ENCODE results near the gene PIGW. TPM values are rescaled to one million over a fixed set of nuclear protein-coding genes. Genes with fewer than 3 reads are reported as not detected.

Gene PIGW
- total and polyA plus RNA-seq, 10 of the 15 experiments (the other 5 are each of a cell fraction or from before 2014, with no cell fraction given) = 6.0 to 31.5 (median 13.8) TPM

DNA sequence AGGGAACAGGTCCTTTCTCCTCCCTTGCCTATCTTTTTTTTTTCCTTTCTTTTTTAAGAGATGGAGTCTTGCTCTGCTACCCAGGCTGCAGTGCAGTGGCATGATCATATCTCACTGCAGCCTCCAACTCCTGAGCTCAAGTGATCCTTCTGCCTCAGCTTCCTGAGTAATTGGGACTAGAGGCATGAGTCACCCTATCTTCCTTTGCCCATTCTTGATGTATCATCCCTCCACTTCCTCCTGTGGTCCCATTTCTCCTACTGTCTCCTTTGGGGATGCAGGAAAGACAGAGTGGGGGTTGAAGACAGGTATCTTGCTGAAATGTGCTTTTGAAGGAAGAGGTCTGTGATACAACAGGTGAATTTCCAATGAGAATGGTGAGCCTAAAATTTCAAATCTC is 5.7 kb upstream of the PIGW start (continued):
- TF ChIP-seq IKZF2 (IDR thresholded peaks at IDR 0.05) = no peak
- TF ChIP-seq RELA (IDR thresholded peaks at IDR 0.05; ENCODE audit: borderline replicate concordance, partially characterized antibody) = no peak
- no peak for TF ChIP-seq STAT3 (IDR thresholded peaks at IDR 0.05; ENCODE audit: low read depth, low read length)

DNA sequence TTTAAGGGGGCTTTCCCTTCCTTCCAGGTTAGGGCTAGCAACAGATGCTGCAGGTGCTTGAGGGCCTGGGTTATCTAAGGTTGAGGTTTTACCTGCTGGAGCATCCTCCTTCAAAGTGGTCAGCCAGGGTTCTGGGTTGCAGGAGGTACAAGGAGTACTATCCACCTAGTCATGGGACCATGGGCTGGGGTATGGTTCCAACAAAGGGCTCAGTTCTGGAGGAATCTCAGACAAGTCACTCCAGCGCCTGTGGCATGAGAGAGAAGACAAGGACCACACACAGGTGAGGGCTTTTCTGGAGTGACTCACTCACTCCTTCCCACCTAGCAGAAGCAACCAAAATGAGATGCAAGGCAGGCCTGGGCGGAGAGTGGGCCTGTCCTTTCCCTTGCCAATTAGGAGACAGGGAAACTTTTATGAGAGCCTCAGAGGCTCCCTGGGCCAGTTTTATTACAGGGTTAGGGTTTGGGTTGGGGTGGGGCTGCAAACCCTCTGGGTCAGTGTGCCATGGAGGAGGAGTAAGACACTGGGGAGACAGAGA is 2.3 kb upstream of the PIGW start:
- H3K4me2 ChIP-seq (ENCODE audit: control insufficient read depth, insufficient read depth) = peak overlapping the region; percentile 100; the same call in 1 of the 2 replicates
- POLR2A ChIA-PET = no interaction called here

More for the DNA sequence above, 2.3 kb upstream of the PIGW start:
- ChIA-PET RAD21 (ENCODE audit: unreplicated experiment) (no interaction called here), SMC1A (ENCODE audit: uncharacterized antibody, unreplicated experiment) (no interaction called here), CTCF (interaction anchor here (1.1 kb wide), 1 partner anchor 12 kb away, joined by 3 read pairs; no protein-coding TSS in a partner anchor)
- intact Hi-C loops (cut with micrococcal nuclease; ENCODE audit: unreplicated experiment) = no loop called here
- no peak for FAIRE-seq
- Histone ChIP-seq H3K27ac (ENCODE audit: control insufficient read depth, insufficient read depth) (no peak overlapping the region), H3K4me1 (ENCODE audit: control insufficient read depth, insufficient read depth, low read length) (peaks cover 9% of the 10 kb centered on the region), H3K9me3 (replicated peaks; ENCODE audit: control insufficient read depth, insufficient read depth, low read length) (no peaks in the 10 kb centered on the region), H2AFZ (ENCODE audit: control insufficient read depth, low read depth, low read length) (no peak overlapping the region), H4K20me1 (ENCODE audit: control insufficient read depth, insufficient read depth) (no peaks in the 10 kb centered on the region), H3K79me2 (ENCODE audit: control insufficient read depth, insufficient read depth, low read length) (peaks cover 29% of the 10 kb centered on the region), H3K4me3 (no peak overlapping the region), H3K27me3 (replicated peaks in 1 of 2; ENCODE audit: control insufficient read depth in 2 of 2, insufficient read depth in 2 of 2, low read length in 1 of 2) (no peaks in the 10 kb centered on the region), H3K36me3 (ENCODE audit: control insufficient read depth in 2 of 2, insufficient read depth in 2 of 2, low read length in 1 of 2) (peaks cover 8 to 22% of the 10 kb centered on the region in 2 experiments), H3K9ac (ENCODE audit: control insufficient read depth, insufficient read depth, low read length) (no peak overlapping the region)
- TF ChIP-seq LARP7 (IDR thresholded peaks at IDR 0.05) (no peak), NFYB (IDR thresholded peaks at IDR 0.05; ENCODE audit: insufficient read depth, low read depth, low read length) (no peak), MEF2B (IDR thresholded peaks at IDR 0.05; ENCODE audit: partially characterized antibody, poor library complexity, severe bottlenecking) (no peak), PML (IDR thresholded peaks at IDR 0.05; ENCODE audit: low read length) (no peak), ZNF622 (IDR thresholded peaks at IDR 0.05) (no peak), KAT2A (conservative IDR thresholded peaks at IDR 0.05; ENCODE audit: control insufficient read depth, low read depth, low read length) (no peak)
- TF ChIP-seq, protein P1, sequence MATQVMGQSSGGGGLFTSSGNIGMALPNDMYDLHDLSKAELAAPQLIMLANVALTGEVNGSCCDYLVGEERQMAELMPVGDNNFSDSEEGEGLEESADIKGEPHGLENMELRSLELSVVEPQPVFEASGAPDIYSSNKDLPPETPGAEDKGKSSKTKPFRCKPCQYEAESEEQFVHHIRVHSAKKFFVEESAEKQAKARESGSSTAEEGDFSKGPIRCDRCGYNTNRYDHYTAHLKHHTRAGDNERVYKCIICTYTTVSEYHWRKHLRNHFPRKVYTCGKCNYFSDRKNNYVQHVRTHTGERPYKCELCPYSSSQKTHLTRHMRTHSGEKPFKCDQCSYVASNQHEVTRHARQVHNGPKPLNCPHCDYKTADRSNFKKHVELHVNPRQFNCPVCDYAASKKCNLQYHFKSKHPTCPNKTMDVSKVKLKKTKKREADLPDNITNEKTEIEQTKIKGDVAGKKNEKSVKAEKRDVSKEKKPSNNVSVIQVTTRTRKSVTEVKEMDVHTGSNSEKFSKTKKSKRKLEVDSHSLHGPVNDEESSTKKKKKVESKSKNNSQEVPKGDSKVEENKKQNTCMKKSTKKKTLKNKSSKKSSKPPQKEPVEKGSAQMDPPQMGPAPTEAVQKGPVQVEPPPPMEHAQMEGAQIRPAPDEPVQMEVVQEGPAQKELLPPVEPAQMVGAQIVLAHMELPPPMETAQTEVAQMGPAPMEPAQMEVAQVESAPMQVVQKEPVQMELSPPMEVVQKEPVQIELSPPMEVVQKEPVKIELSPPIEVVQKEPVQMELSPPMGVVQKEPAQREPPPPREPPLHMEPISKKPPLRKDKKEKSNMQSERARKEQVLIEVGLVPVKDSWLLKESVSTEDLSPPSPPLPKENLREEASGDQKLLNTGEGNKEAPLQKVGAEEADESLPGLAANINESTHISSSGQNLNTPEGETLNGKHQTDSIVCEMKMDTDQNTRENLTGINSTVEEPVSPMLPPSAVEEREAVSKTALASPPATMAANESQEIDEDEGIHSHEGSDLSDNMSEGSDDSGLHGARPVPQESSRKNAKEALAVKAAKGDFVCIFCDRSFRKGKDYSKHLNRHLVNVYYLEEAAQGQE (IDR thresholded peaks at IDR 0.05; ENCODE audit: low read depth, low read length) = no peak
- TF ChIP-seq, protein P2, sequence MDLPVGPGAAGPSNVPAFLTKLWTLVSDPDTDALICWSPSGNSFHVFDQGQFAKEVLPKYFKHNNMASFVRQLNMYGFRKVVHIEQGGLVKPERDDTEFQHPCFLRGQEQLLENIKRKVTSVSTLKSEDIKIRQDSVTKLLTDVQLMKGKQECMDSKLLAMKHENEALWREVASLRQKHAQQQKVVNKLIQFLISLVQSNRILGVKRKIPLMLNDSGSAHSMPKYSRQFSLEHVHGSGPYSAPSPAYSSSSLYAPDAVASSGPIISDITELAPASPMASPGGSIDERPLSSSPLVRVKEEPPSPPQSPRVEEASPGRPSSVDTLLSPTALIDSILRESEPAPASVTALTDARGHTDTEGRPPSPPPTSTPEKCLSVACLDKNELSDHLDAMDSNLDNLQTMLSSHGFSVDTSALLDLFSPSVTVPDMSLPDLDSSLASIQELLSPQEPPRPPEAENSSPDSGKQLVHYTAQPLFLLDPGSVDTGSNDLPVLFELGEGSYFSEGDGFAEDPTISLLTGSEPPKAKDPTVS (IDR thresholded peaks at IDR 0.05; ENCODE audit: low read depth, low read length) = no peak
- 95% methylated on average over 2 of the region's 2 CpGs for WGBS (ENCODE audit: insufficient coverage, insufficient replicate concordance, low lambda C conversion rate, missing lambda C conversion rate)
- in situ Hi-C loops (cut with MboI) = no loop called here
- no peak for DNase-seq (ENCODE audit: low read depth, low spot score)
- BruUV-seq (replicated peaks) = no TSS peak
- no peak for ATAC-seq
